GM19397 (cell line): ENCODE data around the gene ABCA4.
"Not testable (repeated sequence)": the region's sequence is repeated elsewhere in the genome, so short reads cannot be mapped to it uniquely, and the experiment has no call there.

Source experiments
- ATAC-seq: cut with Tn5 transposase; IDR thresholded peaks from one replicate; pipeline ENCODE4 v1.9.1; 2021; ENCODE audit warnings: mild to moderate bottlenecking, moderate library complexity; ENCODE audit not compliant: unreplicated experiment

The ABCA4 gene

GRCh38 chr1:93960641-93961147, 160.3 kb downstream of the ABCA4 start:
- ATAC-seq, result no peak

DNA sequence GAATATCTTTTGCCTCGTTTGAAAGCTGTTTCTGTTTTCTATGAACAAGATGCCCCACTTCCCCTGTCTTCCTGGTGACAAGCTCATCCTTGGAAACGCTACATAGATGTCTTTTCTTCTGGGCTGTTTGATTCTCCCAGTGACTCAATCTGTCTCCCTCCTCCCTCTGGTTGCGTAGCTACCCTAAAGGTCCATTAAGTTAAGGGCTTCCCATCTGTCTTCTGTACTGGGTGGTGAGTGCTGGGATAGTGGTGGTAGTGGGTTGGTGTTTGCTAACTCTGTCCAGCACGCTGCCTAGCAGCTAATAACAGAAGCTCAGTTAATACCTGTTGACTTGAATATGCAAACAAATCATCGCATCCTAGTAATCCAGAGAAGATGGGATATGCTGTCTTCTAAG, 161.5 kb downstream of the ABCA4 start:
- ATAC-seq, result no peak

DNA sequence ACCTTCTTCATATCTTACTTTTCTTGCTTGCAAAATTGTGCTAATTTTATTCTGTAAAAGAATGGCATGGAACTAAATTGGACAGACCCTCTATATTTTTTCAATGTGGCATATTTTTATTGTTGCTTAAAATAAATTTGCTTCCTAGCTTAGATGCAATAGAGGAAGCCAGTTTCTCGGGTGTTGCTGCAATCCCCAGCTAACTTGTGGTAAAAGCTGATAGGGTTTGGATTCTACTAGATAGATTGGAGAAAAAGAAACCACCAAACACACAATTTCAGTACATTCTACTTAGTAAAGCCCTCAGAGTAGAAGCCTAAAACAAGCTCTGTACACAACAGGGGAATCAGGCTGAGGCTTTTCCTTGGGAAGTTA, 162.2 kb downstream of the ABCA4 start:
- no peak for ATAC-seq

GRCh38 chr1:93958032-93958725, 162.8 kb downstream of the ABCA4 start:
- ATAC-seq, result no peak

GRCh38 chr1:93955765-93956164, 165.2 kb downstream of the ABCA4 start:
- ATAC-seq, result no peak

- ATAC-seq, result not testable (repeated sequence)
Measured at GRCh38 chr1:93947002-93947686, 173.8 kb downstream of the ABCA4 start.
